ENCODE measurements around the gene FBXL19.

Gene FBXL19

DNA sequence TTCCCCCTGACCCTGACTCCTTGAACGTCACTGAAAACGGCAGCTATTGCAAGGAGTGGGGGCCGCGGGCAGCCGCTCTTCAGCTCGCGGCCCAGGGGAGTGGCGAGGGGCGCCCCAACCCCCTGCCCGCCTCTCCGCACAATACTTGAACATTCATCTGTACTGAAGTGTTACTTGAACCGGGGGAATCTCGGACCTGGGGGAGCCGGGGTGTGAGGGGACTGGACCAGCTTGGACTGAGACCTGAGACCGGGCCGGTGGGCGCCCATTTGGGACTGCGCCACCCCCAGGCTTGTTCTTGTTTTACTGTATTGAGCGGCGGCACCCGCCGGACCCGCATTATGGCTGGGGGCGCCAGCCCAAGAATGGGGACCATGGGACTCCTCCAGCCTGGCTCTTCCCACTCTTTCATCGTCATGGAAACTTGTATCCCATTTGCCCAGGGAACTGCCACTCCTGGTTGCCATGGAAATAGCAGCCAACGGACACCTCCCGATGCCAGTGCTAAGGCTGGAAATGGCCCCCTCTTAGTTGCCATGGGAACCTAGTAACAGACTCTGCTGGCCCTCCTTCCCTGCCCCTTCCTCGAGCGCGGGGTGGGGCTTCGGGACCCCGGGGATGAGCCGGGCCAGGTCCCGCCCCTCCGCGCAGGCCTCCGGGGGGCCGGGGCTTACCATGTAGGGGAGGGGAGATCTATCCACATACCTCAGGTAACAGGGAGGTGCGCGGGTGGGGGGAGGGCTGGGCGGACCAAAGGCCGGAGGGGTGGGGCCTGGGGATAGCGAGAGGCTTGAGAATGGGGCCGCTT, 24.7 kb downstream of the FBXL19 start:
- DNase-seq, result no peak

- no peak for DNase-seq
Observed at GRCh38 chr16:30948667-30949649, 25.6 kb downstream of the FBXL19 start, which contains the start of gene ORAI3. TSS of gene ORAI3 (plus strand) at chr16:30949068. CDS start at chr16:30949290, 222 bp downstream.

DNA sequence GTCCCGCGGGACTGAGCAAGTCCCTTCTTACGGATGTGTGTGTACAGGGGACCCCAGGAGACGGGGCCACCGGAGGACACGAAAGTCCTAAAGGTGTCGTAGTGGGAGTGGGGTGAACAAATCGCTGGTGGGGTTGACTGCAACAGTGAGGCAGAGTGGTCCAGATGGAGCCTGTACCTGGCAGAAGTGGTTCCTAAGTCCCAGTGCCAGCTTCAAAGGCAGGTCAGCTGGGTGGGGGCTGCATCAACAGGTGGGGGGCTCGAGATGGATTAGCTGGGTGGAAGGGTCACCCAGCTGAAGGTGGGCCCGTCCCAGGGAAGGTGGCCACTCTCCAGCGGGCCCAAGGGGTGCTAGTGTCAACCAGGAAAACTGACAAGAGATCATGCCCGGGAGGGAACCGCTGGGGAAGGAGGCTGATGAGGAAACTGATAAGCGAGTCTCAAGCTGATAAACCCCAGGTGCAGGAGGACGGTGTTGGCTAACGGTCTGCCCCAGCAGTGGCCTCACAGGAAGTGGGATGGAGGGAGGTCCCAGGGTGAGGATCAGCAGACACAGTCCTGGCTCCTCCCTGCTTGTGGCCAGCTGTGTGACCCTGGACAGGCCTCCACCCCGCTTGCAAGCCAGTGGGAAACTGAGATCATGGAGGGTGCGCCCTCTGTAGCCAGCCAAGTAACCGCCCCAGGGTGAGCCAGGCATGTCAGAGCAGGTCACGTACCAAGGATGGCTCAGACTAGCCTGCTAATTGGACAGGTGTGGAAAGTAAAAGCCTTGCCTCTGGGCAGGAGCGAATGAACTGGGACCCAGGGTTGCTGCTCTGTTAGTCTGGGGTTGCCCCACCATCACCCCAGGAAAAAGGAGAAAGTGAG, 26.5 kb downstream of the FBXL19 start:
- DNase-seq, result no peak

GRCh38 chr16:30950516-30951065, 27.2 kb downstream of the FBXL19 start:
- no peak for DNase-seq

DNA sequence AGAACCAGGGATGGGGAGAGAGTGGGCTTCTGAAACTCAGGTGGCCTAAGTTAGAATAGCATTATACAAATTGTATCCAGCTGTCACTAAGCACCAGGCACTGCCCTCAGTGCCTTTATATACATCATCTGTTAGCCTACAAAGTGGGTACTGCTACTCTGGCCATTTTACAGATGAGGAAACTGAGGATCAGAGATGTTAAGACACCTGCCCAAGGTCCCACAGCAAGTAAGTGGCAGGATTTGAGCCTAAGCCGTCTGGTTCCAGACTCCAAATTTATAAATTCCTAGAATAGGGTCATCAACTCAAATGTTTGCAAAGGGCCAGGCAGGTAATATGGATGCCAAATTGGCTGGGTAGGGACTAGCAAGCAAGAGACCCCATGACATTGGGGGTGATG, 27.8 kb downstream of the FBXL19 start:
- no peak for DNase-seq

- peak; percentile 13 for DNase-seq
Observed at GRCh38 chr16:30951750-30952149, 28.4 kb downstream of the FBXL19 start.

DNA sequence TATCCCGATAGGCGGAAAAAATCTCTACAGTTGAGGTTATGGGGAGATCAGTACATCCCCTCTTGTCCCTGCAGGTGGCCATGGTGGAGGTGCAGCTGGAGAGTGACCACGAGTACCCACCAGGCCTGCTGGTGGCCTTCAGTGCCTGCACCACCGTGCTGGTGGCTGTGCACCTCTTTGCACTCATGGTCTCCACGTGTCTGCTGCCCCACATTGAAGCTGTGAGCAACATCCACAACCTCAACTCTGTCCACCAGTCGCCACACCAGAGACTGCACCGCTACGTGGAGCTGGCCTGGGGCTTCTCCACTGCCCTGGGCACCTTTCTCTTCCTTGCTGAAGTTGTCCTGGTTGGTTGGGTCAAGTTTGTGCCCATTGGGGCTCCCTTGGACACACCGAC, 29.7 kb downstream of the FBXL19 start:
- no peak for DNase-seq

DNA sequence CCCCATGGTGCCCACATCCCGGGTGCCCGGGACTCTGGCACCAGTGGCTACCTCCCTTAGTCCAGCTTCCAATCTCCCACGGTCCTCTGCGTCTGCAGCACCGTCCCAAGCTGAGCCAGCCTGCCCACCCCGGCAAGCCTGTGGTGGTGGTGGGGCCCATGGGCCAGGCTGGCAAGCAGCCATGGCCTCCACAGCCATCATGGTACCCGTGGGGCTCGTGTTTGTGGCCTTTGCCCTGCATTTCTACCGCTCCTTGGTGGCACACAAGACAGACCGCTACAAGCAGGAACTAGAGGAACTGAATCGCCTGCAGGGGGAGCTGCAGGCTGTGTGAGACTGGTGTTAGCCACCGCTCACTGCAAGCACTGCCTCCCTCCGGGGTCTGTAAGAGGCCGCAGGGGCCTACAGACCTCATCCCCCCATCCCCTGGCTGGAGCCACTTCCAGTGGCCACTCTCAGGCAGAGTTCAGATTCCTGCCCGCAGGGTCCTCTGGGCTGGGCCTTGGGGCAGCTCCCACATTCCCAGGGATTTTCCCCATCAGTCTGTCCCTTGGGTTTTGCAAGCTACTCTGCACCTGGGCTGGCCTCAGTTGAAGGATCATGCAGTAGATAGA, 30.2 kb downstream of the FBXL19 start:
- peak; percentile 43 for DNase-seq

DNA sequence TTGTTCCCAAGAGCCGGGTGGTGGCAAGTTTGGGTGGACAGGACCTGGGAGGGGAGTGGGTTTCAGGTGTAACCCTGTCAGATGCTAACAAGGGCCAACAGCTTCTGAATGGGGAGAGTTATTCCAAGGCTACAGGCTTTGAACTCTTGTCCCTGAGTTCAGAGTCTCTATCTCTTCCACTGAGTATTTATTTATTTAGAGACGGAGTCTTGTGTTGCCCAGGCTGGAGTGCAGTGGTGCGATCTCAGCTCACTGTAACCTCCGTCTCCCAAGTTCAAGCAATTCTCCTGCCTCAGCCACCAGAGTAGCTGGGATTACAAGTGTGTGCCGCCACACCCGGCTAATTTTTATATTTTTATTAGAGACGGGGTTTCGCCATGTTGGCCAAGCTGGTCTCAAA, 31.6 kb downstream of the FBXL19 start:
- DNase-seq, result no peak

DNA sequence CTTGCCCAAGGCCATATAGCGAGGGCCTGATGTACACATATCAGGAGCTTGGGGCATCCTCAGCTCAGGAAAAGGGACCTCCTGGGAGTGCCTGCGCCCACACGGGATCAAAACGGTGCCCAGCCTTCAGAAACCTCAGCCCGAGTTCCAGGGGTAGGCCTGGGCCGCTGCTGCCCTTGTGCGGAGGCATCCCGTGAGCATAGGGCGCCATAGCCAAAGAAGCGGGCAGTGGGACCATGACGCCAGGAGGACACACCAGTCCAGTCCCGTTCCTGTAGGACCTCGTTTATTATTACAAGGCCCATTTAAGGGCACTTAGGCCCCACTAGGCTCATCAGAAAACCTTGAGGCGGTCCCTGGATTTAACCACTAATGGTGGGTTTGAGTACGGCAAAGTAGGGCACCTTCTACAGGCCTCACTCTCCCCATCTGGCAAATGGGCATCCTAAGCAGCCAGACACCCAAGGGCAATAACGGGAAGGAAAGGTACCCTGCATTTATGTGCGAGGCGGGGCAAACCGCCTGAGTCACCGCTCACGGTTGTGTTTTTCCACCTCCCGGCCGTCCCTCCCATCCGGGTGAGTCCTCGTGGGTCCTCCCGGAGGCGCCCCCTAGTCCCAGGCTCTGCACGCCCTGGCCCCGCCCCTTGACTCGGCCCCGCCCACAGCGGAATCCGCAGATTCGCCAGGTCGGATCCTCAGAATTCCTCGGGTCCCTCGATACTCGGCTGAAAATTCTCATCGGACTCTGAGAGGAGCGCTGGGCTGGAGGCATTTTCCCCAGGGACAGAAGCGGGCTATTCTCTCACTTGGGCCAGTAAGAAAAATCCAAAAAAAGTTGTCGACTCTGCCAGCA, 33.5 kb downstream of the FBXL19 start:
- peak; percentile 60 for DNase-seq

- DNase-seq, result peak; percentile 84
Observed at GRCh38 chr16:30957456-30958174, 34.2 kb downstream of the FBXL19 start, which contains the start of gene SETD1A. TSS of gene SETD1A (plus strand) at chr16:30957754. CDS start at chr16:30958732, 978 bp downstream.

- no peak for DNase-seq
Observed at GRCh38 chr16:30958175-30959079, 35.1 kb downstream of the FBXL19 start.

DNA sequence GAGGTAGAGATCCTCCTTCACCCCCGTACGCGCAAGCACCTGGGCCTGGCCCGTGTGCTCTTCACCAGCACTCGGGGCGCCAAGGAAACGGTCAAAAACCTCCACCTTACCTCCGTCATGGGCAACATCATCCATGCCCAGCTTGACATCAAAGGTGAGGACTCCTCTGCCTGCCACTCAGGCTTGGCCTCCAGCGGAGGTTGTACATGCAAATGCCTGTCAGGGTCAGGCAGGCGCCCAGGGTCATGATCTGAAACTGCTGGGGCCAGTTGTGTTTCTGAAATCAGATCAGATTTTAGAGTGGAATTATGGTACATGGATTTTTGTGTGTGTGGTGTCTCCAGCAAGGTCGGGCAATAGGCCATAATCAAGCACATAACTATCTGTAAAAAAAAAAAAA, 38.0 kb downstream of the FBXL19 start:
- DNase-seq, result no peak

DNA sequence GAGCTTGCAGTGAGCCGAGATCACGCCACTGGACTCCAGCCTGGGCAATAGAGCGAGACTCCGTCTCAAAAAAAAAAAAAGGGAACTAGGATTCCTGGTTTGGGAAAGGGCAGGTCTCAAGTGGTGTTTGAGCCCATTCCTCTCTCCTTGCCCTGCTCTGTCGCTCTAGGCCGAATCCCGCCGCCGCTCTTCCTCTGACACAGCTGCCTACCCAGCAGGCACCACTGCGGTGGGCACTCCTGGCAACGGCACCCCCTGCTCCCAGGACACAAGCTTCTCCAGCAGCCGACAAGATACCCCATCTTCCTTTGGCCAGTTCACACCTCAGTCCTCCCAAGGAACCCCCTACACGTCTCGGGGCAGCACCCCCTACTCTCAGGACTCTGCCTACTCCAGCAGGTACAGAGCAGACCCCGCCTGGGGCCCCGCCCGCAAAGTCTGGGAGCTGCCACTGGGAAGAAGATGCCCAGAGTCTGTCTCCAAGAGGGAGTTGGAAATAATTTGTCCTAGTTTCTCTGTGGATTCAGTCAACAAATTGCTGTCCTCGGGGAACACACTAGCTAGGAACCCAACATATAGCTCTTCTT, 40.6 kb downstream of the FBXL19 start:
- DNase-seq, result no peak

DNA sequence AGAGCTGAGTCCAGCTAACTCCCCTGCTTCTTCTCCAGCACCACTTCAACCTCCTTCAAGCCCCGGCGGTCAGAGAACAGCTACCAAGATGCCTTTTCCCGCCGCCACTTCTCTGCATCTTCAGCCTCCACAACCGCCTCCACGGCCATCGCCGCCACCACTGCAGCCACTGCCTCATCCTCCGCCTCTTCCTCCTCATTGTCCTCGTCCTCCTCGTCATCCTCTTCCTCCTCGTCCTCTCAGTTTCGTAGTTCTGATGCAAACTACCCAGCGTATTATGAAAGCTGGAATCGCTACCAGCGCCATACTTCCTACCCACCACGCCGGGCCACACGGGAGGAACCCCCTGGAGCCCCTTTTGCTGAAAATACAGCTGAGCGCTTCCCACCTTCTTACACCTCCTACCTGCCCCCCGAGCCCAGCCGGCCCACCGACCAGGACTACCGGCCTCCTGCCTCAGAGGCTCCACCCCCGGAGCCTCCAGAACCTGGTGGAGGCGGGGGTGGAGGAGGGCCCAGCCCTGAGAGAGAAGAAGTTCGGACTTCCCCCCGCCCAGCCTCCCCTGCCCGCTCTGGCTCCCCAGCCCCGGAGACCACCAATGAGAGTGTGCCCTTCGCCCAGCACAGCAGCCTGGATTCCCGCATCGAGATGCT, 41.3 kb downstream of the FBXL19 start:
- no peak for DNase-seq

GRCh38 chr16:30965436-30965835, 42.1 kb downstream of the FBXL19 start:
- DNase-seq, result no peak

DNA sequence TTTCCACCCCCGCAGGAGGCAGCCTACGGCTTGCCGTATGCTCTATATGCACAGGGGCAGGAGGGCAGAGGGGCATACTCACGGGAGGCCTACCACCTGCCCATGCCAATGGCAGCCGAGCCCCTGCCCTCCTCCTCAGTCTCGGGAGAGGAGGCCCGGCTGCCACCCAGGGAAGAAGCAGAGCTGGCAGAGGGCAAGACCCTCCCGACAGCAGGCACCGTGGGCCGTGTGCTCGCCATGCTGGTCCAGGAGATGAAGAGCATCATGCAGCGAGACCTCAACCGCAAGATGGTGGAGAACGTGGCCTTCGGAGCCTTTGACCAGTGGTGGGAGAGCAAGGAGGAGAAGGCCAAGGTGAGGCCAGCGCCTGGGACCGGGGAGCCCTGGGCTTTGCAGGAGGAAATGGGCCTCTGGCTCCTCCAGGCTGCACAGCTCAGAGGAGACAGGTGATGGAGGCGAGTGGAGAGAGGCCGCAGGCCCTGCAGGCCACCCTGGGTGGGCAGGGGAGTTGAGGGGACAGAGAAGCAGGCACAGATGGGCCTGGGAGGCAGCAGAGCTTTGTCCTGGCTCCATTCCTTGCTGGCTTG, 42.8 kb downstream of the FBXL19 start:
- no peak for DNase-seq

- no peak for DNase-seq
Observed at GRCh38 chr16:30967795-30968194, 44.4 kb downstream of the FBXL19 start.

Measured in NCI-H446 treated with DMSO at 0.1 percent for 48 hours (cell line).